Subcutaneous abdominal adipose tissue (tissue), 5 donors: ENCODE measurements around the gene ROR1.

Experiments
- H3K27ac ChIP-seq: one replicate; pipeline ENCODE4 v1.7.0; 2013; ENCODE audit warnings: low read depth, mild to moderate bottlenecking, inconsistent platforms, low read length, moderate library complexity
- H3K27me3 ChIP-seq, 5 donors: one replicate each; pipeline ENCODE4 v1.7.0; 2013; ENCODE audit warnings: low read length in 5 of 5, inconsistent platforms in 1 of 5; ENCODE audit not compliant: control insufficient read depth in 5 of 5, insufficient read depth in 4 of 5
- H3K36me3 ChIP-seq, 5 donors: one replicate each; pipeline ENCODE4 v1.7.0; 2013; ENCODE audit warnings: low read length in 5 of 5; ENCODE audit not compliant: control insufficient read depth in 5 of 5, insufficient read depth in 5 of 5
- H3K4me1 ChIP-seq, 5 donors: one replicate each; pipeline ENCODE4 v1.7.0; 2013; ENCODE audit warnings: low read length in 5 of 5, mild to moderate bottlenecking in 3 of 5, moderate library complexity in 1 of 5; ENCODE audit not compliant: control insufficient read depth in 5 of 5, insufficient read depth in 5 of 5
- H3K4me3 ChIP-seq, 5 donors: one replicate each; pipeline ENCODE4 v1.7.0; 2013; ENCODE audit warnings: low read length in 5 of 5, low read depth in 1 of 5
- H3K9ac ChIP-seq, 5 donors: one replicate each; pipeline ENCODE4 v1.7.0; 2013; ENCODE audit warnings: low read length in 5 of 5, mild to moderate bottlenecking in 4 of 5, moderate library complexity in 3 of 5
- H3K9me3 ChIP-seq, 5 donors: one replicate each; pipeline ENCODE4 v1.7.0; 2013; ENCODE audit warnings: low read length in 5 of 5; ENCODE audit not compliant: control insufficient read depth in 5 of 5
- donor health status: healthy.
- donor health status: healthy.
- donor health status: healthy.
- donor health status: healthy.
- donor health status: healthy.

Gene ROR1

GRCh38 chr1:63935143-63935542 lies 161.3 kb downstream of the ROR1 start:
- no peaks in the 10 kb centered on the region for H3K36me3 ChIP-seq
- no peak overlapping the region for H3K4me3 ChIP-seq
- H3K4me1 ChIP-seq: no peaks in the 10 kb centered on the region
- no peaks in the 10 kb centered on the region for H3K27me3 ChIP-seq
- H3K9ac ChIP-seq: no peak overlapping the region
- H3K9me3 ChIP-seq: no peaks in the 10 kb centered on the region
- H3K27ac ChIP-seq: no peak overlapping the region

GRCh38 chr1:63935553-63935952 lies 161.7 kb downstream of the ROR1 start:
- H3K27ac ChIP-seq: no peak overlapping the region
- H3K4me3 ChIP-seq: no peak overlapping the region
- H3K36me3 ChIP-seq: no peaks in the 10 kb centered on the region
- no peaks in the 10 kb centered on the region for H3K4me1 ChIP-seq
- H3K9ac ChIP-seq: no peak overlapping the region
- H3K27me3 ChIP-seq: no peaks in the 10 kb centered on the region
- no peaks in the 10 kb centered on the region for H3K9me3 ChIP-seq

- Histone ChIP-seq H3K27me3 (no peaks in the 10 kb centered on the region), H3K9ac (no peak overlapping the region), H3K27ac (no peak overlapping the region), H3K4me3 (no peak overlapping the region), H3K36me3 (no peaks in the 10 kb centered on the region), H3K9me3 (no peaks in the 10 kb centered on the region), H3K4me1 (no peaks in the 10 kb centered on the region)
Measured at GRCh38 chr1:63936276-63936675, 162.5 kb downstream of the ROR1 start.

GRCh38 chr1:63936801-63937200 lies 163.0 kb downstream of the ROR1 start:
- Histone ChIP-seq H3K9me3 (no peaks in the 10 kb centered on the region), H3K9ac (no peak overlapping the region), H3K36me3 (no peaks in the 10 kb centered on the region), H3K27me3 (no peaks in the 10 kb centered on the region), H3K27ac (no peak overlapping the region), H3K4me3 (no peak overlapping the region), H3K4me1 (no peaks in the 10 kb centered on the region)

- H3K4me1 ChIP-seq: no peaks in the 10 kb centered on the region
- H3K9ac ChIP-seq: no peak overlapping the region
- H3K27ac ChIP-seq: no peak overlapping the region
- no peaks in the 10 kb centered on the region for H3K9me3 ChIP-seq
- H3K27me3 ChIP-seq: no peaks in the 10 kb centered on the region
- no peaks in the 10 kb centered on the region for H3K36me3 ChIP-seq
- H3K4me3 ChIP-seq: no peak overlapping the region
Measured at GRCh38 chr1:63937461-63938022, 163.7 kb downstream of the ROR1 start.

- Histone ChIP-seq H3K9me3 (no peaks in the 10 kb centered on the region), H3K9ac (no peak overlapping the region), H3K27ac (no peak overlapping the region), H3K36me3 (no peaks in the 10 kb centered on the region), H3K4me1 (no peaks in the 10 kb centered on the region), H3K27me3 (no peaks in the 10 kb centered on the region), H3K4me3 (no peak overlapping the region)
Measured at GRCh38 chr1:63940440-63940839, 166.6 kb downstream of the ROR1 start.

- Histone ChIP-seq H3K9me3 (no peaks in the 10 kb centered on the region), H3K36me3 (no peaks in the 10 kb centered on the region), H3K4me1 (no peaks in the 10 kb centered on the region), H3K27ac (no peak overlapping the region), H3K9ac (no peak overlapping the region), H3K27me3 (no peaks in the 10 kb centered on the region), H3K4me3 (no peak overlapping the region)
Measured at GRCh38 chr1:63943393-63943792, 169.6 kb downstream of the ROR1 start.

- Histone ChIP-seq H3K4me1 (peaks cover 2 to 12% (median 11%) of the 10 kb centered on the region in 5 donors), H3K4me3 (no peak overlapping the region), H3K27me3 (no peaks in the 10 kb centered on the region), H3K9ac (no peak overlapping the region), H3K27ac (no peak overlapping the region), H3K9me3 (no peaks in the 10 kb centered on the region), H3K36me3 (no peaks in the 10 kb centered on the region)
Measured at GRCh38 chr1:63945943-63946342, 172.1 kb downstream of the ROR1 start.

- H3K27me3 ChIP-seq: no peaks in the 10 kb centered on the region
- no peaks in the 10 kb centered on the region for H3K36me3 ChIP-seq
- H3K4me3 ChIP-seq: no peak overlapping the region
- H3K9ac ChIP-seq: no peak overlapping the region
- H3K27ac ChIP-seq: no peak overlapping the region
- peaks cover 2 to 17% (median 13%) of the 10 kb centered on the region in 5 donors for H3K4me1 ChIP-seq
- H3K9me3 ChIP-seq: no peaks in the 10 kb centered on the region
Measured at GRCh38 chr1:63946866-63947491, 173.2 kb downstream of the ROR1 start.

- Histone ChIP-seq H3K27ac (no peak overlapping the region), H3K4me1 (peaks cover 2 to 17% (median 13%) of the 10 kb centered on the region in 5 donors), H3K27me3 (no peaks in the 10 kb centered on the region), H3K9ac (no peak overlapping the region), H3K9me3 (no peaks in the 10 kb centered on the region), H3K4me3 (no peak overlapping the region), H3K36me3 (no peaks in the 10 kb centered on the region)
Measured at GRCh38 chr1:63947904-63948303, 174.1 kb downstream of the ROR1 start.
